ENCODE data around the gene ECI1. TPM values are rescaled to one million over a fixed set of nuclear protein-coding genes. Genes with fewer than 3 reads are reported as not detected.

The ECI1 gene
- polyA plus RNA-seq, 4 donors = 86.1 to 246 (median 166) TPM

DNA sequence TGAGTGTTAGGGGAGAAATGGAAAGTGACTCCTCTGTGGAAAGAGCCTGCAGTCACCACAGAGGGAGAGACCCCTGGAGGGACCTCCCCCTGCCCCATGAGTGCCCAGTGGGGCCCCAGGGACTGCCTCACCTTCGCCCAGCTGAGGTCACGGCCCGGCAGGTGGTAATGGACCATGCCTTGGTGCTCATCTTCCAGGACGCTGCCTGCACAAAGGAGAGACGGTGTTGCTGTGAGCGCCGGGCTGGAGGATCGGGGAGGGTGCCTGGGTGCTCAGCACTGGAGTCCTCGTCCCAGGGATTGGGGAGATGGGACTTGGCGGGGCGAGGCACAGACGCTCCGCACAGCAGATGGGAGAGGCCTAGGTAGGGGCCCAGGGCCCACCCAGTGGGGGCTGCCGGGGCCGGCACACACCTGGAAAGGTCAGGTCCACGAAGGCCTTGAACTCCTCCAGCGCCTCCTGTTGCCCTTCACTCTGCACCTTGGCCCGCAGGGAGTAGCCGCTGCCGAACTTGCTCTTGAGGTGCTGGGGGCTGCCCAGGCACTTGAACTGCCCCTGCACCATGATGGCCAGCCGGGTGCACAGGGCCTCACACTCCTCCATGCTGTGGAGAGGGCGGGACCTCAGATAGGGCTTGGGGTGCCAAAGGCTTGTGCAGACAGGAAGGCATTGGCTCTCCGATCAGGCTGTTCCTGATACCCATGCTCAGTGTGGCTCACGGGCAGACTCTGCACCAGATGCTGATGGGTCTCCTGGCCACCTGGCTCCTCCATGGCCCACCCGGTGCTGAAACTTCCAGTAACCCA is 26.3 kb upstream of the ECI1 start:
- H3K36me3 ChIP-seq (ENCODE audit: control insufficient read depth in 3 of 3, insufficient read depth in 2 of 3, low read depth in 1 of 3, low read length in 3 of 3) = peaks cover 0 to 5% (median 0%) of the 10 kb centered on the region in 3 donors
- 60 to 79% (median 70%) methylated on average over 22 to 25 of the region's 25 CpGs for WGBS, 3 donors

DNA sequence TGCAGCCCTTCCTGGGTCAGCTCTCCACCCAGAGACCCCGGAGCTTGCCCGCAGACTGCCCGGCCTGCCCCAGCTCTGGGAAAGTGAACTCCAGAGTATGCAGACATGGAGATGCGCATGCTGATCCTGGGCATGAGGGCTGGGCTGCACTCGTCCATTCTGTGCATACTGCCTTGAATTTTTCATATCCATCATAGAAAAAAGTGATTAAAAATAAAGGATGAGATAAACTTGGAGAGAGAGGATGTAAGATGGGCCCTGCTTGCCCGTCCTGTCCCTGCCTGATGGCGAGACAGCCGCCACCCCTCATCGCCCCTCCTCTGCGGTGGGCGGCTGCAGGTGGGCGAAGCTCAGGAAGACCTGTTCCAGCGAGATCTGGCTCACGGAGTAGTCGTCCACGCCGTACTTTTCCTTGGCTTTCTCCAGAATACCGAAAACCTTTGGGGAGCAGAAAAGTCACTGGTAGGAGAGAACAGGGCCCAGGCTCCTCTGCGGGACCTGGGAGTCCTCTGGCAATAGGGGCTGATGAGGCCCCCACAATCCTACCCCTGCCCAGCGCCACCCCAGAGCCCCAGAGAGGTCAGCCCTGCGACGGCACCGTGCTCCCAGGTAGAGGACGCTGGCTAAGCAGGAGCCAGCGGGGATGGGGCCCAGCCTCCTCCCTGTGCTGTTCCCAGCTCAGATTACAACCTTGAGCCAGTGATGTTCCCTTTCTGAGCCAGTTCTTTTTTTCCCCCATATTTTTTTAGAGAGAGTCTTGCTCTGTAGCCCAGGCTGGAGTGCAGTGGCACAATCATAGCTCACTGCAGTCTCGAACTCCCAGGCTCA is 25.2 kb upstream of the ECI1 start:
- Histone ChIP-seq H3K4me3 (ENCODE audit: low read depth in 1 of 3, low read length in 3 of 3) (no peak overlapping the region), H3K36me3 (ENCODE audit: control insufficient read depth in 3 of 3, insufficient read depth in 2 of 3, low read depth in 1 of 3, low read length in 3 of 3) (peaks cover 0 to 13% (median 0%) of the 10 kb centered on the region in 3 donors), H3K27ac (ENCODE audit: low read depth in 1 of 3, low read length in 2 of 3) (no peak overlapping the region), H3K9me3 (ENCODE audit: control insufficient read depth in 2 of 2, insufficient read depth in 1 of 2, low read depth in 1 of 2, low read length in 1 of 2) (no peaks in the 10 kb centered on the region), H3K4me1 (ENCODE audit: control insufficient read depth in 3 of 3, insufficient read depth in 2 of 3, low read depth in 1 of 3, low read length in 2 of 3) (no peaks in the 10 kb centered on the region), H3K27me3 (ENCODE audit: control insufficient read depth in 3 of 3, insufficient read depth in 3 of 3, low read length in 3 of 3) (peaks cover 0 to 34% (median 0%) of the 10 kb centered on the region in 3 donors)
- 63 to 73% (median 67%) methylated on average over 26 of the region's 26 CpGs for WGBS, 3 donors
- no peak for FAIRE-seq
- no peak for DNase-seq

More for the DNA sequence above, 26.3 kb upstream of the ECI1 start:
- no peaks in the 10 kb centered on the region for H3K9me3 ChIP-seq (ENCODE audit: control insufficient read depth in 2 of 2, insufficient read depth in 1 of 2, low read depth in 1 of 2, low read length in 1 of 2)
- H3K4me1 ChIP-seq (ENCODE audit: control insufficient read depth in 3 of 3, insufficient read depth in 2 of 3, low read depth in 1 of 3, low read length in 2 of 3) = no peaks in the 10 kb centered on the region
- peaks cover 0 to 34% (median 0%) of the 10 kb centered on the region in 3 donors for H3K27me3 ChIP-seq (ENCODE audit: control insufficient read depth in 3 of 3, insufficient read depth in 3 of 3, low read length in 3 of 3)
- DNase-seq = no peak
- no peak overlapping the region for H3K4me3 ChIP-seq (ENCODE audit: low read depth in 1 of 3, low read length in 3 of 3)
- no peak for FAIRE-seq
- no peak overlapping the region for H3K27ac ChIP-seq (ENCODE audit: low read depth in 1 of 3, low read length in 2 of 3)

DNA sequence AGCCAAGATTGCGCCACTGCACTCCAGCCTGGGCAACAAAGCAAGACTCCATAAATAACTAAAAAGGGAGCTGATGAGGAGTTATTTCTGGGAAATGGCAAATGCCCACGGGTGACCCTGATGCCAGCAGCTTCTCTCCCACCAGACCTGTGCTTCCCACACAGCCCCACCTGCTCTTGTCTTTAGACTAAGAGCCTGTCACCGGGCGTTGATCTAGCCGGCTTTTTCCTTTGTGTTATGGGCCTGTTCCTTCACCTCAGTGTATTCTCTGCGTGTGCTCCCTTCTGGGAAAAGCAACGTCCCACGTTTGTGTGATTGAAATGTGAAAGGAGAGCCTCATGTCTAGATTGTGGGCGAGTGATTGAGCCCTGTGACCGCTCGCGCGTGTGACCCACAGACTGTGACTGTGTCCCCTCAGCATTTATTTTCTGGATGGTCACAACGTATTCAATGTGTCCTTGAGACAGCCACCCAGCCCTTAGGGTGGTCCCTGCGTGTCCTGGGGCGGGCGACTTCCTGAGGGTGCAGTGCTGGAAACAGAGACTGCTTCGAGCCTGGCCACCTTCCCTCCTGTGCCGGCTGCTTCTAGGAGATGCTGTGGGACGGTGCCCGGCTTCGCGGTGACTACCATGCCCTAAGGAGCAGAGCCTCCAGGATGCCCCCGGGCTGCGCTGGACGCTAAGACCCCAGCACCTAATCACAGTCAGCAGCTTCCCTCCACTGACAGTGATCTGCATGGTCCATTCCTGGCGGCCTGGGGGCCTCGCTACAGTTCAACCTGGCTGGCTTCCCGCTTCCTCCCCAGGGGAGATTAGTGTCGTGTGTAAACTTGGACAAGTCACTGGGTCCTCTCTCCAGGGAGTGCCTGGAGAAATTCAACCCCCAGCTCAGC is 24.3 kb upstream of the ECI1 start:
- no peak overlapping the region for H3K4me3 ChIP-seq (ENCODE audit: low read depth in 1 of 3, low read length in 3 of 3)
- DNase-seq = no peak
- H3K27me3 ChIP-seq (ENCODE audit: control insufficient read depth in 3 of 3, insufficient read depth in 3 of 3, low read length in 3 of 3) = peaks cover 0 to 34% (median 0%) of the 10 kb centered on the region in 3 donors
- H3K36me3 ChIP-seq (ENCODE audit: control insufficient read depth in 3 of 3, insufficient read depth in 2 of 3, low read depth in 1 of 3, low read length in 3 of 3) = peaks cover 0 to 13% (median 0%) of the 10 kb centered on the region in 3 donors
- 71 to 78% (median 73%) methylated on average over 30 of the region's 30 CpGs for WGBS, 3 donors
- no peaks in the 10 kb centered on the region for H3K9me3 ChIP-seq (ENCODE audit: control insufficient read depth in 2 of 2, insufficient read depth in 1 of 2, low read depth in 1 of 2, low read length in 1 of 2)
- H3K27ac ChIP-seq (ENCODE audit: low read depth in 1 of 3, low read length in 2 of 3) = no peak overlapping the region
- no peaks in the 10 kb centered on the region for H3K4me1 ChIP-seq (ENCODE audit: control insufficient read depth in 3 of 3, insufficient read depth in 2 of 3, low read depth in 1 of 3, low read length in 2 of 3)
- no peak for FAIRE-seq

DNA sequence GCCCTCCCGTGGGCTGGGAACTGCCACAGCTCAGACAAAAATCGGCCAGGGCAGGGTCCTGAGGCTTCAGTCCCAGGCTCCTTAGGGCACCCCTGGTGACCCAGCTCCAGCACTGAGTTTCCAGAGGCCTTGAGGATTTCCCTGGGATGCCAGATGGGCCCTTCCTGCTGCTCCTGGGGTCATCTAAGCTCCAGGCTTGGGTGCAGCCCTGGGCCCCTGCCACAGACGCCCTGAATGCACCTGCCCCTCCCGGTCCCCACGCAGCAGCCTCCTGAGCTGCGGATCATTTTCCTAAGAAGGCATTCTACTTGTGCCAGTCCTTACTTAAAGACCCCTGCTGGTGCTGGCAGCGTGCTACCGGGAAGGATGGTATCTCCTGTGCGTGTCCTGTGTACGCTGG is 22.5 kb upstream of the ECI1 start:
- WGBS, 3 donors = 66 to 88% (median 79%) methylated on average over 9 to 10 of the region's 10 CpGs
- Histone ChIP-seq H3K27me3 (ENCODE audit: control insufficient read depth in 3 of 3, insufficient read depth in 3 of 3, low read length in 3 of 3) (peaks cover 0 to 30% (median 0%) of the 10 kb centered on the region in 3 donors), H3K4me3 (ENCODE audit: low read depth in 1 of 3, low read length in 3 of 3) (no peak overlapping the region), H3K4me1 (ENCODE audit: control insufficient read depth in 3 of 3, insufficient read depth in 2 of 3, low read depth in 1 of 3, low read length in 2 of 3) (peaks cover 0 to 12% (median 5%) of the 10 kb centered on the region in 3 donors), H3K9me3 (ENCODE audit: control insufficient read depth in 2 of 2, insufficient read depth in 1 of 2, low read depth in 1 of 2, low read length in 1 of 2) (no peaks in the 10 kb centered on the region), H3K36me3 (ENCODE audit: control insufficient read depth in 3 of 3, insufficient read depth in 2 of 3, low read depth in 1 of 3, low read length in 3 of 3) (peaks cover 0 to 17% (median 0%) of the 10 kb centered on the region in 3 donors), H3K27ac (ENCODE audit: low read depth in 1 of 3, low read length in 2 of 3) (no peak overlapping the region)
- no peak for FAIRE-seq
- DNase-seq = no peak

DNA sequence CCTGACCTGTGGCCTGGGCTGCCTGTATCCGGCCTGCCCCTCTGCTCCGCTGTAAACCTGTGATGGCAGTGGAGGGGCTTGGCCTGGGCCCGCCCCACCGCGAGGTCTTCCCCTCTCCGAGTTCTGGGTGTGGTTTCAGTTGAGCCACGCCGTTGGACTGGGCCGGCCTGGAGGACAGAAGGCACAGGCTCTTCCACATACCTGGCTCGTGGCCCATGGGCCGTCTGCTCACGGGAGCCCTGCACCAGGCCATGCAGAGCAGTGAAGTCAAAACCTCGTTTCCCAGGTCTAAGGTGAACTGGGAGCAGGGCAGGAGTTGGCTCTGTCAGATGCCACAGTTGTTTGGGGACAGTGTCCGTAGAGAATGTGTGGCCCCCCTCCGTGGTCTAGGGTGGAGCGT is 22.1 kb upstream of the ECI1 start:
- DNase-seq (no peak), FAIRE-seq (no peak)
- Histone ChIP-seq H3K36me3 (ENCODE audit: control insufficient read depth in 3 of 3, insufficient read depth in 2 of 3, low read depth in 1 of 3, low read length in 3 of 3) (peaks cover 0 to 17% (median 0%) of the 10 kb centered on the region in 3 donors), H3K4me1 (ENCODE audit: control insufficient read depth in 3 of 3, insufficient read depth in 2 of 3, low read depth in 1 of 3, low read length in 2 of 3) (peaks cover 0 to 12% (median 5%) of the 10 kb centered on the region in 3 donors), H3K9me3 (ENCODE audit: control insufficient read depth in 2 of 2, insufficient read depth in 1 of 2, low read depth in 1 of 2, low read length in 1 of 2) (no peaks in the 10 kb centered on the region), H3K27me3 (ENCODE audit: control insufficient read depth in 3 of 3, insufficient read depth in 3 of 3, low read length in 3 of 3) (peaks cover 0 to 26% (median 0%) of the 10 kb centered on the region in 3 donors), H3K27ac (ENCODE audit: low read depth in 1 of 3, low read length in 2 of 3) (no peak overlapping the region), H3K4me3 (ENCODE audit: low read depth in 1 of 3, low read length in 3 of 3) (no peak overlapping the region)
- WGBS, 3 donors = 68 to 82% (median 71%) methylated on average over 16 of the region's 16 CpGs

DNA sequence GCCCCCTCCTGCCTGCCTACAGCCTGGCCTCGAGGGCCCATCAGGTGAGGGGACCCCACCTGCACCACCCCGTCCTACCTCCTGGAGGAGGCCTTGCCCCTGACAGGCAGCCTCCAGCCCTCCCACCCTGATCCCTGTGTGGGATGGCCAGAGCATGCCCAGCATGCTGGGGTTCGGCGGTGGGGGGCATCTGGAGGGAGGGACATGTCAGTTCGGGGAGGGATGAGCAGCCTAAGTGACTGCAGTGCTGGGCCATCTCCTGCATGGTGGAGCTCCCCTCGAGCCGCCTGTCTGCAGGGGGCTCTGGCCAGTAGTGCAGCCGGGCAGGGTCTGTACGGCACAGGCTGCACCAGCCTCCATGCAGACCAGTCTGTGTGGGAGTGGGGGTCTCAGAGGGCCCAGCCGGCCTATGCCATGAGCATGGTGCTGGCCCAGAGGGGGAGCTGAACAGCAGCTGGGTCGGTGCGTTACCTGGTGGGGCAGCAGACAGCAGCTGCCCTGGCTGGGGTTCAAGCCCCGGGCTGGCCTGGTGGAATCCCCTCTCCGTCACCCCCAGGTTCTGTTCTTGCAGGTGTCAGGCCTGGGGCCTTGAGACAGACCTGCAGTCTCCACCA is 20.6 kb upstream of the ECI1 start:
- Histone ChIP-seq H3K9me3 (ENCODE audit: control insufficient read depth in 2 of 2, insufficient read depth in 1 of 2, low read depth in 1 of 2, low read length in 1 of 2) (no peaks in the 10 kb centered on the region), H3K36me3 (ENCODE audit: control insufficient read depth in 3 of 3, insufficient read depth in 2 of 3, low read depth in 1 of 3, low read length in 3 of 3) (peaks cover 0 to 17% (median 0%) of the 10 kb centered on the region in 3 donors), H3K27ac (ENCODE audit: low read depth in 1 of 3, low read length in 2 of 3) (no peak overlapping the region), H3K4me1 (ENCODE audit: control insufficient read depth in 3 of 3, insufficient read depth in 2 of 3, low read depth in 1 of 3, low read length in 2 of 3) (peaks cover 0 to 12% (median 5%) of the 10 kb centered on the region in 3 donors), H3K27me3 (ENCODE audit: control insufficient read depth in 3 of 3, insufficient read depth in 3 of 3, low read length in 3 of 3) (peaks cover 0 to 16% (median 0%) of the 10 kb centered on the region in 3 donors), H3K4me3 (ENCODE audit: low read depth in 1 of 3, low read length in 3 of 3) (no peak overlapping the region)
- FAIRE-seq (no peak), DNase-seq (no peak)
- 87 to 93% (median 88%) methylated on average over 12 to 14 of the region's 14 CpGs for WGBS, 3 donors

DNA sequence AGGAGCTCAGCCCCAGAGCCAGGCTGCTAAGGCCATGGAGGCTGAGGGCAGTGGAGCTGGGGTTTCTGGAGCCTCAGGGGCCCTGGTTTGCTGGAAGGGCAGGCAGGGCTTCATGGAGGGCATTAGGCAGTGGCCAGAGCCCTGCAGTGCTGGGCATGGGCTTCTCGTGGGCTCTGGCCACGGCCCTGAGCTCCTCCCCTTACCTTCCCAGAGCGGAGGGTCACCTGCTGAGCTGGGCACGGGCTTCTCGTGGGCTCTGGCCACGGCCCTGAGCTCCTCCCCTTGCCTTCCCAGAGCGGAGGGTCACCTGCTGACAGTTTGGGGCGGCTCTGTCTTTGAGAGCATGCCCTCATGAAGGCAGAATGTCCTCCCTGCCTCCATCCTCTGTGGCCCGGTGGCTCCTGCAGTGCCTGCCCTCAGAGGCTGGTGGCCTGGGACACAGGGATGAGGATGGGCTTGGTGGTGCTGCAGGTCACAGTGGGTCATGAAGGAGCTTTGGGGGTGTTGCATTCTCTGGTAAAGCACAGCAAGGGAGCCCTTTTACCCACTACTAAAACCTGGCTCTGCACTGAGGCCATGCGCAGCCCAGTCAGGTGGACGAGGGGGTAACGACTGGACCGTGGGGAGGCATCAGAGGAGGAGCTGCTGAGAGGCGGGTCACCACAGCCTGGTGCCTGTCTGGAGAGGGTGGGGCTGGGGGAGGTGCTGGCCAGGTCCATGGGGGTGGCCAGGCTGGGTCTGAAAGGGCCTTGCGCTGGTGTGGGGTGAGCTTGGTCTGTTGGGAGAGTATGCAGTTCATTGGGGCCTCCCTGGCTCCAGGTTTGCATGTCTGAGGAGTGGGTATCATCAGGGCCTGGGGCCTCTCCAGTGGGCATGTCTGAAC is 19.4 kb upstream of the ECI1 start:
- FAIRE-seq = no peak
- H3K36me3 ChIP-seq (ENCODE audit: control insufficient read depth in 3 of 3, insufficient read depth in 2 of 3, low read depth in 1 of 3, low read length in 3 of 3) = peaks cover 0 to 20% (median 0%) of the 10 kb centered on the region in 3 donors
- H3K9me3 ChIP-seq (ENCODE audit: control insufficient read depth in 2 of 2, insufficient read depth in 1 of 2, low read depth in 1 of 2, low read length in 1 of 2) = no peaks in the 10 kb centered on the region
- H3K4me3 ChIP-seq (ENCODE audit: low read depth in 1 of 3, low read length in 3 of 3) = no peak overlapping the region
- DNase-seq = no peak
- peaks cover 0 to 5% (median 0%) of the 10 kb centered on the region in 3 donors for H3K27me3 ChIP-seq (ENCODE audit: control insufficient read depth in 3 of 3, insufficient read depth in 3 of 3, low read length in 3 of 3)
- H3K27ac ChIP-seq (ENCODE audit: low read depth in 1 of 3, low read length in 2 of 3) = no peak overlapping the region
- WGBS, 3 donors = 86 to 90% (median 90%) methylated on average over 13 to 15 of the region's 15 CpGs
- H3K4me1 ChIP-seq (ENCODE audit: control insufficient read depth in 3 of 3, insufficient read depth in 2 of 3, low read depth in 1 of 3, low read length in 2 of 3) = peaks cover 0 to 12% (median 7%) of the 10 kb centered on the region in 3 donors
